NCI-H2107 treated with DMSO at 0.1 percent for 48 hours (cell line): ENCODE measurements around the gene GPR83.
"Not testable (repeated sequence)": the region's sequence is repeated elsewhere in the genome, so short reads cannot be mapped to it uniquely, and the experiment has no call there.

Experiments
- DNase-seq: peaks from one replicate; lab custom pipeline; 2025; ENCODE audit not compliant: unreplicated experiment; lab: John Stamatoyannopoulos, UW

The GPR83 gene

GRCh38 chr11:94400839-94401772 lies at the start of gene GPR83:
Gene GPR83, minus strand, starts transcription at chr11:94401419. Its CDS starts 172 bp downstream, at chr11:94401247.
- DNase-seq = no peak

GRCh38 chr11:94450048-94450447 lies 48.8 kb upstream of the GPR83 start:
- no peak for DNase-seq

GRCh38 chr11:94449437-94449836 lies 48.2 kb upstream of the GPR83 start:
- no peak for DNase-seq

GRCh38 chr11:94449029-94449428 lies 47.8 kb upstream of the GPR83 start:
- DNase-seq = no peak

- DNase-seq = no peak
Measured at GRCh38 chr11:94447149-94447548, 45.9 kb upstream of the GPR83 start.

- DNase-seq = no peak
Measured at GRCh38 chr11:94445641-94446040, 44.4 kb upstream of the GPR83 start.

GRCh38 chr11:94433049-94433448 lies 31.8 kb upstream of the GPR83 start:
- DNase-seq = no peak

GRCh38 chr11:94424662-94425061 lies 23.4 kb upstream of the GPR83 start:
- DNase-seq = no peak

- DNase-seq = no peak
Measured at GRCh38 chr11:94424011-94424410, 22.8 kb upstream of the GPR83 start.

GRCh38 chr11:94423507-94423906 lies 22.3 kb upstream of the GPR83 start:
- no peak for DNase-seq

GRCh38 chr11:94418123-94418765 lies 17.0 kb upstream of the GPR83 start:
- no peak for DNase-seq

- DNase-seq = no peak
Measured at GRCh38 chr11:94417386-94417987, 16.3 kb upstream of the GPR83 start.

GRCh38 chr11:94405062-94405833 lies 4.0 kb upstream of the GPR83 start:
- DNase-seq = no peak

GRCh38 chr11:94402355-94402754 lies 1.1 kb upstream of the GPR83 start:
- no peak for DNase-seq

GRCh38 chr11:94401773-94402265 lies 600 bp upstream of the GPR83 start:
- no peak for DNase-seq

- DNase-seq = no peak
Measured at GRCh38 chr11:94400457-94400838, 771 bp downstream of the GPR83 start.

- DNase-seq = no peak
Measured at GRCh38 chr11:94400050-94400449, 1.2 kb downstream of the GPR83 start.

- no peak for DNase-seq
Measured at GRCh38 chr11:94398101-94398500, 3.1 kb downstream of the GPR83 start.

- DNase-seq = no peak
Measured at GRCh38 chr11:94396282-94396681, 4.9 kb downstream of the GPR83 start.

GRCh38 chr11:94391937-94392336 lies 9.3 kb downstream of the GPR83 start:
- not testable (repeated sequence) for DNase-seq

GRCh38 chr11:94379613-94380012 lies 21.6 kb downstream of the GPR83 start:
- no peak for DNase-seq
